Lung (tissue), 12 donors: ENCODE results near the gene PPM1L. TPM values are rescaled to one million over a fixed set of nuclear protein-coding genes. Genes with fewer than 3 reads are reported as not detected.
A peak's percentile ranks its signal among the peaks of the same experiment; 100 is the strongest.

ENCODE experiments used
- ATAC-seq: fragments of 200-7000 bp; cut with Tn5 transposase; one replicate; pipeline ENCODE4 v1.9.1; 2020; ENCODE audit warnings: moderate number of reproducible peaks; ENCODE audit not compliant: insufficient read depth, low FRiP score
- DNase-seq, 3 donors: peaks; one replicate each; pipeline ENCODE4 v3.0.0-alpha.2; 2013 to 2017
- H3K27ac ChIP-seq, 2 donors: one replicate each; pipeline ENCODE4 v1.5.1; 2013; ENCODE audit warnings: mild to moderate bottlenecking in 2 of 2, moderate library complexity in 2 of 2, control low read depth in 1 of 2, inconsistent platforms in 1 of 2, low read depth in 1 of 2, low read length in 1 of 2
- H3K27me3 ChIP-seq, 3 donors: one replicate each; pipeline ENCODE4 v1.5.1; 2013; ENCODE audit warnings: low read length in 2 of 3; ENCODE audit not compliant: control insufficient read depth in 3 of 3, insufficient read depth in 3 of 3
- H3K36me3 ChIP-seq, 4 donors: one replicate each; pipeline ENCODE4 v1.5.1; 2013; ENCODE audit warnings: low read length in 4 of 4, mild to moderate bottlenecking in 1 of 4, moderate library complexity in 1 of 4; ENCODE audit not compliant: control insufficient read depth in 4 of 4, insufficient read depth in 4 of 4
- H3K4me1 ChIP-seq, 5 donors: one replicate each; pipeline ENCODE4 v1.5.1; 2013; ENCODE audit warnings: low read length in 5 of 5, mild to moderate bottlenecking in 2 of 5, moderate library complexity in 1 of 5; ENCODE audit not compliant: control insufficient read depth in 5 of 5, insufficient read depth in 5 of 5
- H3K4me3 ChIP-seq: one replicate; pipeline ENCODE4 v1.5.1; 2013; ENCODE audit warnings: mild to moderate bottlenecking, control low read depth, moderate library complexity
- H3K9ac ChIP-seq, 2 donors: one replicate each; pipeline ENCODE4 v1.5.1; 2013; ENCODE audit warnings: low read length in 2 of 2, control low read depth in 1 of 2; ENCODE audit not compliant: insufficient read depth in 1 of 2
- H3K9me3 ChIP-seq, 4 donors: one replicate each; pipeline ENCODE4 v1.5.1; 2013; ENCODE audit warnings: low read length in 3 of 4, mild to moderate bottlenecking in 1 of 4, moderate library complexity in 1 of 4; ENCODE audit not compliant: control insufficient read depth in 4 of 4, insufficient read depth in 3 of 4
- WGBS, 2 donors: extraction: QIAGEN DNeasy Blood & Tissue Kit; methylation state at CpG; one replicate each; pipeline ENCODE4 v1.1.7; 2013; 5-methylcytosine and 5-hydroxymethylcytosine counted together
- polyA plus RNA-seq, 2 donors: library from polyadenylated mRNA; stranded (reverse); fragments of 200-250 nt; gene quantifications; one replicate each; pipeline ENCODE4 v1.2.1, GENCODE V29; 2013
- total RNA-seq, 2 donors: library from RNA; depleted of rRNA in 1 of 2; stranded (reverse); fragments of >200 nt in 1 of 2; gene quantifications; one replicate each; pipeline ENCODE4 v1.2.1, GENCODE V29; 2014 to 2021
- TF ChIP-seq, protein P1 (sequence below): IDR thresholded peaks from 2 replicates; pipeline ENCODE4 v1.5.1; 2012; ENCODE audit warnings: mild to moderate bottlenecking; ENCODE audit errors: control extremely low read depth, extremely low read depth
- donor health status: control.
- donor health status: control.
- donor health status: Bipolar disorder and iron deficiency.
- donor health status: healthy.
- donor health status: DM: yes; HTN: yes; CAD: no.

The PPM1L gene
- total and polyA plus RNA-seq, 4 donors: 1.5 to 17.7 (median 6.7) TPM

DNA sequence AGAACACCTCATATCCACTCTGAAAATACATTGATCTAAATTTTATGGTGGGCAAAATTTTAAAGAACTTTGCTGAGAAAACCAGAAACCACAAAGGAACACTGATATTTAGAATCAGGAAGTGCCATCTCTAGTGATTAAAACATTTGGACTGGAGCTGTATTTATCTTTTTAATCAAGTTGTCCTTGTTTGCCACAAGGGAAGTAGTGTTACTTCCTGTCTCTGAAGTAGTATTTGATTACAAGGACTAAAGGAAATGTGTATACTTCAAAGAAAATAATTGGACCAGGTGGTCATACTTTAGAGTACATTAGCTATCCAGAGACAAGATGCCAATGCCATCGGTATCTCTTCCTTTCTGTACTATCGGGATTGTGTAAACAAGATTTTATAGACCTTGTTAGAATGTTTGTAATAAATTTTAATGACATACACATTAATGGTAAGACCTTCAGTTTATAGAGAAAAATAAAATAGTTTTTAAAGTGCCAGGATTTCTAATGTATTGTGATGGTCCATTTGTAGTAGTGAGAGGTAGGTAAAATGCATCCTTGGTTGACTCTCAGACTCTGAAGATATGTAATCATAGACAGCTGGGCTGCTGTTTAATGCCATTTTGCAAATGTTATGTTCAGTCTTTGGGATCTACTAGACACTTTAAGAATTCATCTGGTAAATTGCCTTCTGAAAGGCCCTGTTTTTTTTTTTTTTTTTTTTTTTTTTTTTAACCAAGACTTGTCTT, 217.2 kb downstream of the PPM1L start:
- H3K4me3 ChIP-seq: no peak overlapping the region
- ATAC-seq (no peak), DNase-seq (no peak)
- H3K4me1 ChIP-seq: peaks cover 0 to 5% (median 0%) of the 10 kb centered on the region in 5 donors
- no peaks in the 10 kb centered on the region for H3K27me3 ChIP-seq
- 17 to 40% methylated on average over 2 of the region's 2 CpGs for WGBS, 2 donors
- H3K27ac ChIP-seq: no peak overlapping the region
- TF ChIP-seq, protein P1, sequence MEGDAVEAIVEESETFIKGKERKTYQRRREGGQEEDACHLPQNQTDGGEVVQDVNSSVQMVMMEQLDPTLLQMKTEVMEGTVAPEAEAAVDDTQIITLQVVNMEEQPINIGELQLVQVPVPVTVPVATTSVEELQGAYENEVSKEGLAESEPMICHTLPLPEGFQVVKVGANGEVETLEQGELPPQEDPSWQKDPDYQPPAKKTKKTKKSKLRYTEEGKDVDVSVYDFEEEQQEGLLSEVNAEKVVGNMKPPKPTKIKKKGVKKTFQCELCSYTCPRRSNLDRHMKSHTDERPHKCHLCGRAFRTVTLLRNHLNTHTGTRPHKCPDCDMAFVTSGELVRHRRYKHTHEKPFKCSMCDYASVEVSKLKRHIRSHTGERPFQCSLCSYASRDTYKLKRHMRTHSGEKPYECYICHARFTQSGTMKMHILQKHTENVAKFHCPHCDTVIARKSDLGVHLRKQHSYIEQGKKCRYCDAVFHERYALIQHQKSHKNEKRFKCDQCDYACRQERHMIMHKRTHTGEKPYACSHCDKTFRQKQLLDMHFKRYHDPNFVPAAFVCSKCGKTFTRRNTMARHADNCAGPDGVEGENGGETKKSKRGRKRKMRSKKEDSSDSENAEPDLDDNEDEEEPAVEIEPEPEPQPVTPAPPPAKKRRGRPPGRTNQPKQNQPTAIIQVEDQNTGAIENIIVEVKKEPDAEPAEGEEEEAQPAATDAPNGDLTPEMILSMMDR: no peak
- no peaks in the 10 kb centered on the region for H3K36me3 ChIP-seq
- H3K9me3 ChIP-seq: no peaks in the 10 kb centered on the region
- no peak overlapping the region for H3K9ac ChIP-seq

DNA sequence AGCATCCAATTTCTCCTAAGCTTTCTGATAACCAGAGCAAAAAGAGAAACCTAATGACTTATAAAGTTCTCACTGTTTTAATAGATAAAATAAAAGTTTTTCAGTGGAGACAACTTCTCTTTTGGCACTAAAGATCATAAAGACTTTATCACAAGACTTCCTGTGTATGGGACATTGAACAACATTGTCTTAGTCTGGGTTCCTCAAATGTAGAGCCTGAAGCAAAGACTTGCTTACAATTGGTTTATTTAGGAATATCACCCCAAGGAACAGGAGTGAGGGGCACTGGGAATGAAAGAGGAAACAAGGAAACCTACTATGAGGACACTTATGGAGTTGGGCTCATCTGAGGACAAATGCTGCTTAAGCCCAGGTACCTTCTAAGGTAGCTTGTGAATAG, 221.7 kb downstream of the PPM1L start:
- no peaks in the 10 kb centered on the region for H3K36me3 ChIP-seq
- H3K9ac ChIP-seq: no peak overlapping the region
- H3K27ac ChIP-seq: peak overlapping the region in 1 of 2 donors; percentile 31
- H3K4me1 ChIP-seq: peaks cover 0 to 1% (median 0%) of the 10 kb centered on the region in 5 donors
- TF ChIP-seq, protein P1: no peak
- DNase-seq (no peak), ATAC-seq (no peak)
- no peaks in the 10 kb centered on the region for H3K27me3 ChIP-seq
- no peak overlapping the region for H3K4me3 ChIP-seq
- H3K9me3 ChIP-seq: no peaks in the 10 kb centered on the region

DNA sequence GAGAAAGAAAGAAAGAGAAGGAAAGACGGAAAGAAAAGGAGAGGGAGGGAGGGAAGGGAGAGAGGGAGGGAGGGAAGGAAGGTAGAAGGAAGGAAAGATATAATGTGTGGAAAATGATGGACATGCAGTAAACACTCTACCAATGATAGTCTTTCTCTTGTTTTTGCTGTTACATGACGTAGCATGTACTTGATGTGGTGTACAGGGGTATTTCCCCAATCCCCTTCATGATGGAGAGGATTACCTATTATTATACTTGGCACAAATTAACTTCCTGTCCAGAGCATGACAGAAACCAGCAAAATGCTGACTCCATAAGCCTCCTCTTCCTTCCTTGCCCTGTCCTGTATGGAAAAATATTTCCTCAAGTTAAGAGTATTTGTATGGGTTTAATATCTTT, 224.7 kb downstream of the PPM1L start:
- H3K36me3 ChIP-seq: no peaks in the 10 kb centered on the region
- ATAC-seq (peak; percentile 34), DNase-seq (no peak)
- WGBS, 2 donors: 46 to 72% methylated on average over 2 of the region's 2 CpGs
- no peak overlapping the region for H3K9ac ChIP-seq
- peaks cover 0 to 1% (median 0%) of the 10 kb centered on the region in 5 donors for H3K4me1 ChIP-seq
- TF ChIP-seq, protein P1: no peak
- no peaks in the 10 kb centered on the region for H3K27me3 ChIP-seq
- H3K4me3 ChIP-seq: no peak overlapping the region
- H3K27ac ChIP-seq: no peak overlapping the region
- no peaks in the 10 kb centered on the region for H3K9me3 ChIP-seq
